Measurements from ENCODE around the gene BAMBI. TPM values are rescaled to one million over a fixed set of nuclear protein-coding genes. Genes with fewer than 3 reads are reported as not detected.

Gene BAMBI
- polyA plus RNA-seq, 1 donor = 50.4 TPM

Other genes starting within 250 kb of the BAMBI start
- 99.7 TPM for gene WAC, start 144.4 kb upstream of the BAMBI start, polyA plus RNA-seq

Measured in large intestine (tissue), 1 donor.